GM18861 (cell line): ENCODE results near the gene VDAC2.

Source experiments
- ATAC-seq: cut with Tn5 transposase; IDR thresholded peaks from one replicate; pipeline ENCODE4 v1.9.1; 2021; ENCODE audit not compliant: unreplicated experiment

Gene VDAC2

DNA sequence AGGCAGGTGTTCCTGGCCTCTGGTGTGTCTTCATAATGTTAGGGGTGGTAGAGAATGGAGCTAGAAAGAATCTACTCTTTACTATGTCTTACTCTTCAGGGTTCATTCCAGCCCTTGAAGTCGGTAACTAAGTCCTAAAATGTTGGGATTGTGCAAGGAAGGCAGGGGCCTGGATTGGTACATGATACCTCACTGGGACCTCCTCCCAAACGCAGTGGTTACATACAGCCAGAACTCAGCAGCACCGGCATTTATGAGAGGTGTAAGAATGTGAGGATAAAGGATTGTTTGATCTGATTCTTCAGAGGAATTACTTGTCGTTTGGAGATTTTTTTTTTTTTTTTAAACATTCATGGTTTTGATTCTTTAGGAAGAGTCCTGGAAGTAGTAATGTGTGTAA, 18.2 kb downstream of the VDAC2 start:
- no peak for ATAC-seq

DNA sequence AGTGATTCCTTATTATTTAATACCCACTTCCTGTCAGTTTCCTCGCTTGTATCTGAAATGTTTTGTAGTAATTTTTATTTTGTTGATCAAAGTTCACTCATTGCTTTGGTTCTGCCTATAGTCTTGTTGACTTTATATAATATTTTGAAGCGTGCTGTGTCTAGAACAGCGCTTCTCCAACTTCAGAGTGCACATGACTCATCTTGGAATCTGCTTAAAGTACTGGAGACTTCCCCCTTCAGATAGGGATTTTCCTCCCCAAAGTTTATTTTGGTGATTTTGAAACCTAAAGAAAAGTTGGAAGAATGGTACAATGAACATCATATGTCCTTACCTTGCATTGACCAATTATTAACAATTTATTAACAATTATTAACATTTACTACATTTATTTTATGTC, 19.4 kb downstream of the VDAC2 start:
- no peak for ATAC-seq

DNA sequence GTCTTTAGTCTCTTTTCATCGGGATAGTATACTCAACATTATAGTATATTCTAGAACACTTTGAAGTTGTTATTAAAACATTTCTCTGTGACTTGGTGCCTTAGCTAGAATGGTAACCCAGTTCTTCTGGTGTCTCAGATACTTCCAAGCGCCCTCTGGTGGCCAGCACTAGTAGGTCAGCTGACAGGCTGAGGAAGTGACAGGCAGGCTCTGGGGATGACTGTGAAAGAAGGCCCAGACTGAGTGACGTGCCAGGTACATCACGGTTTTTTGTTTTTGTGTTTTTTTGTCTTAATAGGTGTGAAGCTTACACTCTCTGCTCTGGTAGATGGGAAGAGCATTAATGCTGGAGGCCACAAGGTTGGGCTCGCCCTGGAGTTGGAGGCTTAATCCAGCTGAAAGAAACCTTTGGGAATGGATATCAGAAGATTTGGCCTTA, 20.0 kb downstream of the VDAC2 start:
- ATAC-seq: peak; percentile 45

DNA sequence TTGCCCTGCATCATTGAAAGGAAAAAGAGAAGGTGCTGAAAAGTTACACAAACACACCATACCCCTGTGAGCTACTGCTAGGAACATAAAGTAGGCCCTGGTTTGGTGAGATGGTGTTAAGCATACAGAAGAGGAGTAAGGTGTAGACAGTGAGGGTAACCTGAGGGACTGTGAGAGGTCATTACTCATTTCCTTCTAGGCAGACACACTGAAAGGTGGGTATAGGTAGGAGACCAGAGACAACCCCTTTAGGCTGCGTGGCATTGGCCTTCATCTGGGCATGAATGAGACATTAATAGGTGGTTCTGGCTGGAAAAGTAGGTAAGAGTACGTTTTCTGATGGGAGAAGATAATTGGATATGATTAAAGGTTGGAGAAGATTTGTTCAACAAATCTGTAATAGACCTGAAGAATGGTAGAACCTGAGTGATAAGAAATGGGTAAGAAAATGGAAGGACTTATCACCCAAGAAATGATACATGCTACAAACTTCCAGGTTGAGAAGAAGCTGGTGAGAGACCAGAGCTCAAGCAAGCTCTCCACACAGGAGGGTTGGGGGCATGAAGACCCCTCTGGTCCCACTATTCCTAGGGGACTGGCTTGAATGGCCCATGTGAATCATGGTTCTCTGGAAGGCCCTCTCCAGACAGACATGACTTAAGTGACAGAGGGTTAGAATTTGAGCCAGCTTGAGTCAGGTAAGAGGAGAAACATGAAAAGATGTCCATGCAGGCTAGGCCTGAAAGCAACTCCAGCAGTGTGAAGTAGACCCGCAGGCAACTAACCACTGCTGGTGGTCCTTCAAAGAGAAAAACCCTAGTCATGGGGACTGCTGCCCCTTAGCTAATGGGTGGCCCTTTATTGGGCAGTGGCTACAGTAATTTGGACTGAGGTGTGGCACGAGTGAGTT, 21.3 kb downstream of the VDAC2 start:
- ATAC-seq: no peak

DNA sequence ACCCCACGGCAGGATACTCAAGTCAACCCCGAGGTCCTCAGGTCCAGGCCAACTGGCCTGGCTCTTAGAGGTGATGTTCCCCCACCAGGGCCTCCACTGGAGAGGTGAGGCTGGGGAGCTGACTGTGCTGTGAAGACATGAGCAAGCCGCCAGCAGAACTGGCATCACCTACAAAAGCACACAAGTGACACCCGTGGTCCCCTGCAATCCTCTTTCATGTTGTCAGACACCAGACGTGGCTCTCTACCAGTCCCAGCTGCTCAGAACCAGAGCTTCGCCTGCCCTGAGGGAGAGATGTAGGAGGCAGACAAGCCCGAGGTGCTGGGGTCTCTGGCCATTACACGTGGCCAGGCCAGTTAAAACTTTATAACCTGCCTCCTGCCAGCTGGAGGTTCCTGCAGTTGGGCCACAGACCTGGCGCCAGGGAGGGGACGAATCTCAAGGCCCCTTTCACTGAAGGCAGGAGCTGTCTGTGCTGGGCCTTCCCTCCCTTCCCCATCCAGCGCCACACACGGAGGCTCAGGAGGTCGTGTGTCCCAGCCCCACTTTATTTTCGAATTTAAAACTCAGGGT, 22.9 kb downstream of the VDAC2 start:
- ATAC-seq: no peak

DNA sequence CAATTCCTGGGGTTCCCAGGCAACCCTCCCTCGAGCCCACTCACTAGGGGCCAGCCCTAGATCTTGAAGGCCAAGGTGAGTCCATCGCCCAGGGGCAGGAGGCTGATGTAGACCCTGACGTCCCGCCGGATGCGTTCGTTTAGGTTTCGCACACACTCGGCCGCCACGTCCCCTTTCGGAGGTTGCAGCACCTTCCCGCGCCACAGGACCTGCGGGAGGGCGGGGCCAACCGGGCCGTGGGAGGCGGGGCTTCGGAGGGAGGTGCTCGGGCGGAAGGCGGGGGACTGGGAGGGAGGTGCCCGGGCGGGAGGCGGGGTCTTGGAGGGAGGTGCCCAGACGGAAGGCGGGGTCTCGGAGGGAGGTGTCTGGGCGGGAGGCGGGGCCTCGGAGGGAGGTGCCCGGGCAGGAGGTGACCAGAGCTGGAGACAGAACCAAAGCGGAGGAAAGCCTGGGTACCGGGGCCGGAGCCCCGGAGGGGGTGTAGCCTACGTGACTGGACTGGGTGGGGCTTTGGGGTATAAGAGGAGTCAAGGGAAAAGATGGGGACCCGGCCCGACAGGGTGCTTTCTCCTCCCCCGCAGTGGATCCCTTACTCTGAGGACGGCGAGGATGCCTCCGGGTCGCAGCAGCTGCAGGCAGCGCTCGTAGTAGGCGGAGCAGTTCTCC, 23.6 kb downstream of the VDAC2 start:
- ATAC-seq: peak; percentile 32

DNA sequence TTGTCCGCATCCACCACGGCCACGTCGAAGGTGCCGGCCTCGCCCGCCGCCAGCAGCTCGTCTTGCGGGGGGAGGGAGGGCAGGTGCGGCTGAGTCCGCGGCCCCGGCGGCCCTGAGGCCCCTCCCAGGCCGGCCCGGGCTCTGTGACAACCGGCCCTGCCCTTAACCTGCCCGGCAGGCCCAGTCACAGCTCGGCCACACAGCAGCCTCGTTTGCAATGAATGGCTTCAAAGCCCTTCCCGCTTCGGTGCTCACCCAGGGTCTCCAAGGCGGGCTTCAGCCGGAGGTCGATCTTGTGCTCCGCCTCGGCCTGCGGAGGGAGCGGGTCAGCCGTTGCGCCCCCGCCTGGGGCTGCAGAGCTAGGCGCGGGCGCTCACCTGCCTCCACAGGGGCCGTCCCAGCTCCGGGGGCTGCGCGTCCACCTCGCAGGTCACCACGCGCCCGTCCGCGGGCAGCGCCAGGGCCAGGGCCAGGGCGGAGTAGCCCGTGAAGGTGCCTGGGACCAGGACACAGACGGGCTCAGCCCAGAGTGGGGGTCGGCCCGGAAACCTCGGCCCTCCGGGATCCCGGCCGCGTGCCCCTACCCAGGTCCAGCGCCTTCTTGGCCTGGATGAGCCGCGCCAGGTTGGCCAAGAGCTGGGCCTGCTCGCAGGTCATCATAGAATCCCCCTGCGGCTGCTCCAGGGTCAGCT, 24.2 kb downstream of the VDAC2 start:
- ATAC-seq: no peak

DNA sequence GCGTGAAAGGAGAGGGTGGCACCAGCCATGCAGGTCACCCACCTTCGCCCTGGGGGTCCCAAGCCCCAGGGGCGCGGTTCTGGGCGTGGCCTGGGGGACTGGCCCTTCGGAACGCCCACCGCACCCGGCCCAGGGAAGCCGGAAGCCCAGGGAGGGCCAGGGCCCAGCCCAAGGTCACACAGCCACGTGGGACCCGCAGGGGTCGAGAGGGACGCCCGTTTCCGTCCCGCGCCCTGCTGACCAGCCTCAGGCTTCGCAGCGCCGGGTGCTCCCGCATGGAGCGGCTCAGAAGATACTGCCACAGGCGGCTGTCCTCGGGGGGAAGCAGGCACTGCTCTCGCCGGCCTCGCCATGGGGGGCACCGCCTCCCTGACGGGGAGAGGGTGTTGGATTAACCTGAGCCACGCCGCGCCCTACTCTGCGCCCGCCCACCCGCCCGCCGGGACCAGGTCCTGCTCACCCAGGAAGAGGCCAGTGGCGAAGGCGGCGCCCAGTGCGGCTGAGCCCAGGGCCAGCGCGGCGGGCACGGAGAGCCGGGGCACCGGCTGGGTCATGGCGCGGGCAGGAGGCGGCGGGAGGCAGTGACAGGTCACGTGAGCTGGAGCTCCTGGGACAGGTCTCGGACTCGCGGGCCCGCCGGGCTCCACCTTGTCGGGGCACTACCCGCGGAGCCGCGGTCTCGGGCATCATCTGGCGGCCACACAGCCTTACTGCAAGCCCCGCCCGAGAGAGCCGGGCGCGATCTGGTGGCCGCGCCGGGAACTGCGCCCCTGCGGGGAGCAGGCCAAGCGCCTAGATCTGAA, 25.0 kb downstream of the VDAC2 start, which contains the start of gene COMTD1:
Gene COMTD1, minus strand, starts transcription at position 583 of the 803 bp plus-strand sequence. Its CDS starts 29 bp downstream, at position 554.
- peak; percentile 74 for ATAC-seq

DNA sequence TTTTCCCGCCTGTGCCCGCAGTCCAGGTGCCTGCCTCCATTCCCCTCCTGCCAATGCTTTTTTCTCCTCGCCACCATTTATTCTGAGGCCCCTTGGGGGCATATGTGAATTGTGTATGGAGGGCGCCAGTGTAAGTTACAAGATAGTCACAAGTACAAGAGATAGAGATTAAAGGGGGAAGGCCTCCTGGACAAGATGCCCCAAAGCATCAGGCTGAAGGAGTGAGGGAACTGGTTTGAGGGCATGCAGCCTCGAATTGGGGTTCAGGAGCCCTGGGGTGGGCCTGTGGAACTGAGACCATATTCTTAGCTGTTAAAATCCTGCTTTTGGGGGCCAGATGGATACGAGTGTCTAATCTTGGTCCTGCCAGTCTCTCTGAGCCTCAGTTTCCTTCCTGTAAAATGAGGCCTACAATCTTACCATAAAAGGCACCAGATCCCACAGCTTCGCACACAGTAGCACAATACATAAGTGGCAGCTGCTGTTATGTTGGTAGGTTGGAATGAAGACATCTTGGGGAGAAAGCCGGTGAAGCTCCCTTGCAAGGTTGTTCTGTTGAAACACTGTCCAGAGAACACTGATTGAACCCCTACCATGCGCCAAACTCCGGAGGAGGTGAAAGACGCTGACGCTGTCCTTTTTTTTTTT, 25.7 kb downstream of the VDAC2 start:
- ATAC-seq: no peak

DNA sequence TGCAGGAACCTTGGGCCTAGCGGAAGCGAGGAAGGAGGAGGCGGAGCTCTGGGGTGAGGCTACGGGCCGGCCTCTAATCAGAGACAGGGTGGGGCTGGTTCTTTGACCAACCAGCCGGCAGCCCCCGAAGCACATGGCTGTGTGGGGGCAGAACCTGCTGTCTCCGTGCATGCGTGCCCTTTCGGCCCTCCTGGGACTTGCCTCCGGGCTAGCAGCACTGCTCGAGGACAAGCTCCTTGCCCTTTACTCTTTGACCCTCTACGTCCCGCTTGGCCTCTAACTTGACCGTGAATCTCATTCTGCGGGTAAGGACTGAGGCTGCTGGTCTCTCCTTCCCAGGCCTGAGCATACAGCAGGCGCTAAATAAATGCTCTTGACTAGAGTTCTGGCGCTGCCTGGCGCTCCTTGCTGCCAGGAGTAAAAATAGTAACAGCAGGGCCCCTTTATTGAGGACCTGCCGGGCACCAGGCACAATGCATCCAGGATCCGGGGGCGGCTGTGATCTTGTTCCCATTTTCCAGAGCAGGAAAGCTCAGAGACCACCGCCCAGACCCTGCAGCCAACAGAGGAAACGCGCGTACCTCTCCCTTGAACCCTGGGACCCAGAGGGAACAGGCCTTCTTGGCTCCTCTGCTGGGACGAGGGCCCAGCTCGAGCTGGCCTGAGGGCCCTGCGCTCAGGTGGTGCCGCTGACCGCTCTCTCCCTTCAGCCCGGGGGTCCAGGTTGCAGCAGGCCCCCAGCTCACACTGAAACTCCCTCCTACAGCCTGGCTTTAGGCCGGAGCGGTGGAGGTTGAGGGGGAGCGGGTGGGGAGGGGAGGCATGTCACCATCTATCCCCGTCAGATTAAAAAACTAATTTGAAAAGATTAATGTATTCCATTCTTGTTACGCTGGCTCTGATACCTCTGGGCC, 27.8 kb downstream of the VDAC2 start:
- no peak for ATAC-seq

DNA sequence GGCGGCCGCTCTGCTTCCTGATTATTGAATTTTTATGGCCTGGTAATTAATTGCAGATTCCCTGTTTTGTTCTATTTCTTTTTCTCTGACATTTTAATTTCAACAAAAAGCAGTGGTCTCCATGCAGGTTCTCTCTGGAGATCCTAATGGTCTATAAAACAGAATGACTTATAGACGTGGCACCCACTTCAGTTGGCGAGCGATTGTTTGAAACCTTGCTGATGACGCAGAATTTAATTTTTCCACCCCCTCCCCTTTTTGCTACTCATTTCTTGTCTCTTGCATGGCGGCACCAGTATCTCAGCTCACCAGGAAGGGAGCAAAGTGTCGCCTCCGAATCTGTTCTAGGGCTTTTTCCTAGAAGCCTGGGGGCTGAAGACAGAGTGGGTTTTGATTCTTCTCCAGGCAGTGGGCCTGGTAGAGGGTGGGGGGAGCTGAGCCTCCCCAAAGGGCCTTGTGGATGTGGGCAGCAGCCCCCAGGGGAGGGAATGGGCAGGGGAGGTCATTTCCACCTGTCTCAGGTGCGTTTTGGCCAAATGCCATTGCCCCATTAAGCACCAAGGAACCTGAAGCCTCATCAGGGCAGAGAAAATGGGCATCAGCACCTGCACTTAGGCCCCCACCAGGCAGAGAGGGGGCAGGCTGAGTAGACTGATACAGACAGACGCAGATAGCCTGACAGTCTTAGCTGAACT, 28.6 kb downstream of the VDAC2 start:
- no peak for ATAC-seq

DNA sequence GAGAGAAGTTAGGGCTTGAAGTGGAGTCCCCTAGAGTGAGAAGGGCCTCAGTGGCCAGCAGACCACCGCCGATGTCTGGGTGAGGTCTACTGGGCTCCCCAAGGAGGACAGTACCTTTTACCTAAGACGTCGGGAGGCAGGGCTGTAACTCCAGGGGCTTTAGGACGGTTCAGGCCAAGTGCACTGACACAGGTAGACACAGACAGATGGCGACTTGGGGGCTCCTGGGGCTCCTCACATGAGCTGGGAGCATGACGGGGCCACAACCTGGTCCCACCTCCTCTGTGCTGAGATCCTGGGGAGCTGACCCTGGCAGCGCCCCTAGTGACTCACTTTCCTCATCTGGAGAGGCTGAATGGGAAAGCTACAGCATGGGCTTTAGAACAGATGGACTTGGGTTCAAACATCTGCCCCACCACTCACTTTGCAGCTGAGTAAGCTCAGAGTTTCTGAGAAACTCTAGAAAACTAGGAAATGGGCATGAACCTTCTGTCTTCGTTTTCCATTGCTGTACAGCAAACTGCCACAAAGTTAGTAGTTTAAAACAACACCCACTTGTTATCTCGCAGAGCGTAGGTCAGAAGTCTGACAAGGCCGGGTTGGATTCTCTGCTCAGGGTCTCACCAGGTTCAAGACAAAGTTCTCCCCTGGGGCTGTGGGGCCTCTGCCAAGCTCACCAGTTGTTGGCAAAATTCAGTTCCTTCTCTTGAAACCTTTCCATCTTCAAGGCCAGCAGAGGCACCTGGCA, 29.9 kb downstream of the VDAC2 start:
- no peak for ATAC-seq

DNA sequence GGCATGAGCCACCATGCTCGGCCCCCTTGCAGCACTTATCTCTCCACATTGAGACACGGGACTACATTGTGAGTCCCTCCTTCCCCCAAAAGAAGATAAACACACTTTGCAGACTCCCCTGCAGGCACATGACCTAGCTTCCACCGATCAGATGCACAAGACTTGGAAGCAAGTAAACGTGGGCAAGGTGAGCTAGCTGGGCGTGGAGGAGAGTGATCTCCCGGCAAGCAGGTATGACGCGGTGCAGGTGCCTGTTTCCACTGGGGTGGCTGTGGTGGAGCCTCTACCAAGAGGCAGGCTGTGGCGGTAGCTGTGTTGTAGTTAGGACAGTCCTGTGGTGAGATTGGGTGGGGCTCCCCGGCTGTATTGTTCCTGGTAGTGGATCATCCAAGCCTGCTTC, 32.8 kb downstream of the VDAC2 start:
- ATAC-seq: no peak

DNA sequence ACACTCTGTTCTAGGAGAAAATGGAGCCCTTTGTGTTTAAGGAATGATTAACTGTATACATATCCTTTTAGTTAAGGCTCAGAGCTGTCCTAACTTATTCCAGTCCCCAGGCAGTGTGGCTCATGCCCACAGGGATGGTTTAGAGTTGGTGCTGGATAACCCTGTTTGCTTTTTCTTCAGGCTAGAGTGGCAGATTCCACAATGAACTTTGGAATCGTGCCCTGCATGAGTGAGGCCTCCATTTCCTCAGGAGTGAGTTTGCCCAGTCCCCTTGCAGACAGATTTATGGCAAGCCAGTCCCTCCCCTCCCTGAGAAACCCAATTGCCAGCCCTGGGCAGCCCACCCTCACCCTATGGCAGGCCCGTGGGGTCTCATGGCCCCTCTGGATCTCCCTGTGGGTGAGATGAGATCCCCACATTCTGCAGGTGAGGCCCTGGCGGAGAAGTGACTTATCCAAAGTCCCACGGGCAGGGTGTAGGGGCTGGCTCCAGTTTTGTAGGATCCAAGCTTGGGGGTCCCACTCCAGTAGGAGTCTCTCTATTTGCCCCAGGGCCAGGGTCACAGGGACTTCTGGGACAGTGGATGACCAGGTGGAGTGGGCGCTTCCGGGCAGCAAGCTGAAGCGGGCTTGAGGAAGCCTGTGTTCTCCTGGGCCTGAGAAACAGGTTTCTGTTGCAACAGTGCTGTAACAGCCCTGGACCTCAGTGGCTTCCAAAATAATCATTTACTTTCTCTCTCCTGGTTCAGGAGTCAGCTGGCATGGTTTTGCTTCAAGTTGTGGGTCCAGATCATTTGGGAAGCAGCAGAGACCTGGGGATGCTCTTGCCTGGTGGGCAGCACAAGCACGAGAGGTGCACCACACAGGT, 34.1 kb downstream of the VDAC2 start:
- ATAC-seq: no peak

DNA sequence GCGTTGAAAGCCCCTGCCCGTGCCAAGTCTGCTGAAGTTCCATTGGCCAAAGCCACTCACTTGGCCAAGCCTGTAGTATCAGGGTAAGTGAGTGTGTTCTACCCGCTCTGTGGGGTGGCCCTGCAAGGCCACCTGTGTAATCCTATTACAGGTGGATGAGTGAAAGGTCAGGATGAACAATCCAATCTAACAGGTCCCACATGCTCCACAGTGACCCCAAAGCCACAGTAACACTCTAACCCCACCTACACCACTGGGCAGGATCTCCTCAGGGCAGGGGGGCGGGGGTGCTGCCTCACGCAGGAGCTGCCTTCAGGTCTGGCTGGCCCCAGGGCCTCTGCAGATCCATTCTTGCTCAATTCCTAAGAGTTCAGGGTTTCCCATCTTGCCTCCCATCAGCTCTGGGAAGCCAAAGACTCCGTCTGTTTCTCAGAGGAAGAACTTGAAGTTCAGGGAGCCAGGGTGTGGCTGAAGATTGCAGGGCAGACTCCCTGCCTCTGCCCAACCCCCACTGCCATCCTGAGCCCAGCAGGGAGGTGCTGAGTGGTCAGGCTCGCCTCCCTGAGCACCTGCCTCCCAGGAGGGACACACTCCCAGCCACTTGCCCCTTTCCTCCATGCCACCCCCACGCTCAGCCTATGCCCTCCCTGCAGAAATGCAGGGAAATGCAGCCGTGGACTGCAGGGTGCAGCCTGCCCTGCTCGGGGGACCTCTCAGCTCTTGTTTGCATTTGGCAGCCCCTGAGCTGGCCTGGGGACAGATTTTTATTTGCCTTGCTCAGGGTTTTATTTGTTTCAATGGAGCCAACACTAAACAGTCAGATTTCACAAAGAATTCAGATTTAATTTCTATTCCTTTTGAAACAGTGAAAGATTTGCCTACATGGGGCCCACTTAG, 35.0 kb downstream of the VDAC2 start:
- ATAC-seq: no peak

DNA sequence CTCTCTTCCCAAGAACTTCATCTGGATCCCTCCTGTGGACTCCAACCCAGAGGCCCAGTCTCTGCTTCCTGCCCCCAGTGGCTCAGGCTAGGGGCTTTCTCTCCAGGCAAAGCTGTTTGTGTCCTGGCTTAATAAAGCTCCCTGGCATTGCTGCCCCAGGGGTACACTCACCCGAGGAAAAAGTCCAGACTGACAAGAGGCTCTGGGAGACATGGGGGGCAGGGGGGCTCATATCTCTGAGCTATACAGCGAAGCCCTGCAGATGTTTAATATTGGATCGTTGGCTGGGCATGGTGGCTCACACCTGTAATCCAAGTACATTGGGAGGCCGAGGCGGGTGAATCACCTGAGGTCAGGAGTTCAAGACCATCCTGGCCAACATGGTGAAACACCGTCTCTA, 35.9 kb downstream of the VDAC2 start:
- ATAC-seq: no peak
